NCI-H748 (cell line): ENCODE results near the gene NINJ1.

Experiments
- DNase-seq: peaks from one replicate; lab custom pipeline; 2025; ENCODE audit not compliant: unreplicated experiment; lab: John Stamatoyannopoulos, UW

NINJ1 gene

DNA sequence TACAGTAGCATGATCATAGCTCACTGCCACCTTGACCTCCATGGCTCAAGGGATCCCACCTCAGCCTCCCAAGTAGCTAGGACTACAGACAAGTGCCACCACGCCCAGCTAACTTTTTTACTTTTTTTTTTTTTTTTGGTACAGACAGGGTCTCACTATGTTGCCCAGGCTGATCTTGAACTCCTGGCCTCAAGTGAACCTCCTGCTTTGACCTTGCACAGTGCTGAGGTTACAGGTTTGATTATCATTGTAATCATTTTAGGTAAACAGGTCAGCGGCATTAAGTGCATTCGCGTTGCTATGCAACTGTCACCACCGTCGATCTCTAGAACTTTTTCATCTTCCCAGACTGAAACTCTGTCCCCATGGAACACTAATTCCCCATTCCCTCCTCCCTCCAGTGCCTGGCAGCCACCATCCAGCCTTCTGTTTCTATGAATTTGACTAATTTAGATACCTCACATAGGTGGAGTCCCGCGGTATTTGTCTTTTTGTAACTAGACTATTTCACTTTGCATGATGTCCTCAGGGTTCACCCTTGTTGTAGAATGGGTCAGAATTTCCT is 43.9 kb downstream of the NINJ1 start:
- DNase-seq, result no peak

DNA sequence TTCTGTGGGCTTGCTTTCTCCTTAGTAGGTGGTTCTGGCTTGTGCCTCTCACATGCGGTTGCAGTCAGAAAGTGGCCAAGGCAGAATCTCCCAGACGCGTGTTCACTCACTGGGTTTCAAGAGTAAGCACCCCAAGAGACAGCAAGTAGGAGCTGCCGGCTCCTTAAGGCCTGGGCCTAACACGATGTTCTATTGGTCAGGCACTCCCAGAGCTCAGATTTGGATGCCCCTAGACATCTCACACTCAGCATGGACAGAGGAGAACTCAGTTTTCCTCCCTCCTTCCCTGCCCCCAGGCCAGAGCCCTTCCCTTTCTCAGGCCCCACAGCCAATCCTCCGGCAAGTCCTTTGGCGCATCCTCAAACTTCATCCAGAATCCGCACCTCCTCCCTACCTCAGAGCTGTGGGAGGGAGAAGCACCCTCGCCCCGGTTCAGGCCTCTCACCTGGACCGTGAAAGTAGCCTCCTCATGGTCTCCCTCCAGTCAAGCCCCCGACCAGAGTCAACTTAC is 44.5 kb downstream of the NINJ1 start:
- no peak for DNase-seq

DNA sequence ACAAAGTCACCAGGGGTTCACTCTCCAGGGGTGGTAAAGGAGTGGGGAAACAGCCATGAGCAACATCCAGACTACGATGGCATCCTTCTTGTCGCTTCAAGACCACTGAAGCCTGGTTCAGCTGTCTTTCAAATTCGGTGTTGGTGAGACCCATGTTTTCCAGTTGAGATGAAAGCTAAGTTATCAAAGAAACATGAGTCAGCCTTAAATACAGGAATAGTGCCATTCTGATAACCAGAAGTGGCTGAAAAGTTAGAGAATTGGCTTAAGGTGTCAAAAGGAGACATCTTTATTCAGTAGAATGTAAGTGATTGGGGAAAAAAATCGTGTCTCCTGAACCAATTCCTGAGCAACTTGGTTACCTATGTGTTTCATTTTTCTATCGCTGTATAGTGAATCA is 45.0 kb downstream of the NINJ1 start:
- no peak for DNase-seq

DNA sequence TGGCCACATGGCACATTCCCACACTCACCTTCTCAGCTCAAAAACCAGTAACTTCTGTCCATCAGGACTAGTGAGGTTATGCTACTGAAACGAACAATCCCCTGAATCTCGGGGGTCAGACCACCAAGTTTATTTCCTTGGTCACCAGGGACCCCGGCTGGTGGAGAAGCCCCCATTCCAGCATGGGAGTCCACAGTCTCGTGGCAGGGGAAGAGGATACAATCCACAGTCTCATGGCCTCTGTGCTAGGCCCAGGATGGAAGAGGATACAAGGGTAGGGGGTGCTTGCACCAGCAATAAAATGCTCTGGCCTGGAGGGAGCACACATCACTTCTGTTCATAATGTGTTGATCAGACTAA is 45.4 kb downstream of the NINJ1 start:
- no peak for DNase-seq

DNA sequence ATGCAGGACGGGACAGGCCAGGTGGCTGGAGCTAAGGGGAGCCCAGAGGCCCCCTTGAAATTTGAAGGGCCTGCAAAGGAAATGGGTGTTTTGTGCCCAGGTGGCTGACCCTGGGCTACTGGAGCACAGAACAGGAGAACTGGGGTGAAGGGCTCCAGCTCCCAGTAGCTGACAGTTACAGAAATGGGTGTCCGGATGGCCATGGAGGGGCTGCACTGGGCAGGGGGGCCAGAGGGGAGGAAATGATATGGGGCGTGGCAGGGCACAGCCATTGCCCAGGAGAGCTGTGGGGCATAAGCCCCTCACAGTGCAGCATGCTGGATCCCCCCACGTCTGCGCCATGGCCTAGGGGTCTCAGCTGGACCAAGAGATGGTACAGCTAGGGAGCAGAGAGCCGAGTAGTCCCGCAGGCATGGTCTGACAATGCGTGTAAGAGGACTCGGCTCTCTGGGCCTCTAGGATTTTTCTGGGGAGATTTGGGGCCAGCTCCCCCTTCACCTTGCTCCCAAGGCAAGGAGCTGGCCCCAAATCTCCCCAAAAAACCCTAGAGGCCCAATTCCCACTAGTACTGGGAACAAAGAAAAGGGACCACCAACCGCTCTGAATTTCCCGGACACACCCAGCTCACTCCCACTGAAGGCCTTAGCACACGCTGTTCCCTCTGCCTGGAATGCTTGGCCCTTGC is 45.9 kb downstream of the NINJ1 start:
- DNase-seq, result no peak

DNA sequence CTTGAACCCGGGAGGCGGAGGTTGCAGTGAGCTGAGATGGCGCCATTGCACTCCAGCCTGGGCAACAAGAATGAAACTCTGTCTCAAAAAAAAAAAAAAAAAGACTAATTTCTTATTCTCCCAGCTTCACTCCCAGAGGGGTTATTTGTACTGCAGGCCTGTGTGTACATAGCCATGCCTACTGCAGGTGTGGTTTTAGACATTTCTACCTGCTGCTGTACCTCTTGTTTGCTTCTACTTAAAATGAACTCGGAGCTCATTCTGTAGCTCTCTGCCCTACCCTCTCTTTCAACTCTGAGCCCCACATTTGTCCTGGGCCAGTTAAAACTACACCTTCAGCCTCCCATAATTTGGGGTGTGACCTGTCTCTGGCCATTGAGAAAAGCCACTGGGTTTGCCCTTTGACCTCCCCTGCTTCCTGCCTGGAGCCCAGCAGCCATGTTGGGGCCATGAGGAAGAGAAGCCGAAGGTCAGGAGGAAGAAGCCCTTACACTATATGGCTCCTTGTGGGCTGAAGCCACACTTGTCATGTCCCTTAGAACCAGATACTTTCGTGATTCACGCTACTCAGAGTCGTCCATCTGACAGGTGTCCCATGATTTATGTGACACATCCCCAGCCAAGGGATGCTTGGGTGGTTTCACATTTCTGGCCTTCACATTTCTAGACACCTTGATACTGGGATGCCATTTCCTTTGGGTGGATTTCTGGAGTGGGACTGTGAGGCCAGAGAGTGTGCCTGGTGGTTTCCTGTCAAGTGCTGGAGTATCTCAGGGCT is 47.4 kb downstream of the NINJ1 start:
- DNase-seq, result no peak

DNA sequence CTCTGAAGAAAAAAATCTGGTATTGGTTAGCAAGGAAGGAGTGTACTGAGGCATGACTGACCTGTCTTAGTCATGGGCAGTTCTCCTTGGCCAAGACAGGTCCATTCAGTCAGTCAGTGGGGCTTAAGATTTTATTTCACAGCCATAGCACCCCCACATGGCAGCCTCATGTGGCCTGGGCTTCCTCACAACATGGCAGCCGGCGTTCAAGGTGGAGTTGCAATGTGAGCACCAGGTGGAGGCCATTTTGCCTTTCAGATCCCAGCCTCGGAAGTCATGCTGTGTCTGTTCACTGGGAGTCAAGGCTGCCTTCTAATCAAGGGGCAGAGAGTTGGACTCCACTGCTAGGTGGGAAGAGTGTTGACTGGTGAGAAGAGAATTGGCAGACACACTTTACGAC is 48.4 kb downstream of the NINJ1 start:
- no peak for DNase-seq

DNA sequence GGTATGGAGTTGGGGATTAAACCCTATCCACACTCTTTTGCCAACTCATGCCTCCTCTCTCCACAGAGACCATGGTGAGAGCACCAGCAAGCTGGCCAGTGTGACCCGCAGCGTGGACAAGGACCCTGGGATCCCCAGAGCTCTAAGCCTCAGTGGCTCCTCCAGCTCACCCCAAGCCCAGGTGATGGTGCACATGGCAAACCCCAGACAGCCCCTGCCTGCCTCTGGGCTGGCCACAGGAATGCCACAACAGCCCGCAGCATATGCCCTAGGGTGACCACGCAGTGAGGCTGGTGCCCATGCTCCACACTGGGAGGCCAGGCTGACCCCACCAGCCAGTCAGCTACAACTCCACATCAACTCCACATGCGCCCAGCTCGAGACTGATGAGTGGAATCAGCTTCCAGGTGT is 49.6 kb downstream of the NINJ1 start:
- no peak for DNase-seq

DNA sequence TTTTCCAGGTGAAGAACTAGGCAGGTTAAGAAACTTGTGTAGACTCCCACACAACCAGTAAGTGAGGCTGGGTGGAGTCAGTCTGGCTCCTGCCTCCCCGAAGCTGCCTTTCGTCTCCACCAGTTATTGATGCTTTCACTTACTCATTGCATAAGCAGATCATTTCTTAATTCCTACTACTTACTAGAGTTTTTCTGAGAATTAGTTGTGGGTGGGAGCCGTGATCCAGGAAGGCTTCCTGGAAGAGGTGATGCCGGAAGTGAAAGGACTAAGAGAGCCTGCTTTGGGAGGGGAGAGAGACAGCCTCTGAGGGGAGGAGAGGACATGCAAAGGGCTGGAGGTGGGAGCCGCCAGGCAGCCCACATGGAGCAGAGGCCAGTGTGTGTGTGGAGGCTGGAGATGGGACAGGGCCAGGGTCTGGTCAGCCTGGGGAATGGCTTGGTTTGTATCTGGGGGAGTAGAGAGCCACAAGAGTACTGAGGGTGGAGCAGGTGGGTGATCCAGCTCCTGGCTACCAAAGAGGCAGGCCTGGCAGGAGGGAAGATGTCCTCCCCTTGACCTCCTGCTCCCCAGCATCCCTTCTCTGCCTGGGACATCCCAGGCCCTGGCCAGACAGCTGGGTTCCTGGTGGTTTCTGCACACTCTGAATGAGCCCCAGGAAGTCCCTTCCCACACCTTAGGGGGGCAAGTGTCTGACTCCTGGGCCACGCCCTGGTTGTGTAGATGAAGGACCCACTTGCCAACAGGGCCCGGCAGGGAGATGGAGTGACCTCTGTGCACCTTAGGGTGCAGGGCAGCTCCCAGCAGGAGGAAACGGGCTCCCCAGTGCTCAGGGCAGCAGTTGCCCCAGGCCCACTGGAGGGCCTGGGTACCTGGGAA is 50.2 kb downstream of the NINJ1 start:
- no peak for DNase-seq

DNA sequence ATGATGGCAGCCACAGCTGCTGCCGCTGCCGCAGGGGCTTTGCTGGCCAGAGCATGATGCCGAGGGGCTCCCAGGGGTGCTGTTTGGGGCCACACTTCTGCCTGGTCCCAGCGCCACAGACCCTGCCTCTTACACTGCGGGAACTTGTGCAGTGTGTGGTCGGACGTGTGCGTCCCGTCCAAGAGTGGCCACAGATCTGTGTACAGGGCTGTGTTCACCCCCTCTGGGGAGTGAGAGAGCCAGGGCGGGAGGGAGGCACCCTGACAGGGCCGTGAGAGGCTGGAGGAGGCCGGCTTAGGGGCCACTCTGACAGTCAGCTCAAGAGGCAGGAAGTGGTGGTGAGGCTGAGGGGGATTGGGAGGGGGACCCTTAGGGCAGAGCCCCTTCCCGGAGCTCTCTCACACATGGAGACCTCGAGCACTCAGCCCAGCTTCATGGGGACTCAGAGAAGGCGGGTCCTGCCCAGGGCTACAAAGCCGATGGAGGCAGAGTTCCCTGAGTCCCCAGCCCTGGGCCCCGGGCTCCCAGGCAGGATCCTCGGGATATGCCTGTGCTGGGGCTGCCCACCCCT is 51.1 kb downstream of the NINJ1 start:
- no peak for DNase-seq

DNA sequence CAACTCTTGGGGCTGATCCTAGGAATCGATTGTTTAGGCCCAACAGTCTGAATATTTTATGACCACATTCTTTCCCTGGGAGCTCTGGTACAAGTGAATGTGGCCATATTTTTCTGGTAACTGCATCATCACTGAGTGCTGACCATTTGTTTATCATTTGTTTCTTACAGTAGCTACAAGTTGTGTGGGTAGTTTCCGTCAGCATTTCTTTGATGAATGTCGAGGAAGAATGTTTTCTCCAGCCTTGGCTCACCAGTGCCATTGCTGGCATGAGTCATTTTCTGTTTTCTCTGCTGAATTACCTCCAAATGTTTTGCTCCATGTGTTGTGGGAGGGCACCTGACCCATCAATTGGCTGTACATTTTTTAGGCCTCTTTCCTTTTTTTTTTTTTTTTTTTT is 52.1 kb downstream of the NINJ1 start:
- DNase-seq, result no peak

DNA sequence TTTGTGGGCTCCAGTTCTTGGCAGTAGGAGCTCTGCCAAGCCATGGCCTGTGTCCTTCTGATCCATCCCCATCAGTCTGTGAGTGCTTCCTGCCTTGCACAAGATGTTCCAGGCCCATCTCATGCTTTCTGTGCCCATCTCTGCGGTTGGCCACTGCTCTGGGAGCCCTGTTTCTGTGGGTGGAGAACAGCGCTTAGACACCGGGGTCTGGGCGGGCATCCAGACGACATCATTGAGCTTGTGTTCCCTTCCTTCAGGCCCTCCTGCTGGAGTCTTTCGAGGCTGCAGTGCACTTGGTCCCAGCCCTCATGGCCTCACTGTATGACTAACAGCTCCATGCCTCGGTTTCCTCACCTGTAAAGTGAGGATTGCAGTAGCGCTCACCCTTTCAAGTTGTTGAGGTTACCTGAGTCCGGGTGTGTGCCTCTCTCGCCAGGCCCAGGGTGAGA is 52.9 kb downstream of the NINJ1 start:
- no peak for DNase-seq

DNA sequence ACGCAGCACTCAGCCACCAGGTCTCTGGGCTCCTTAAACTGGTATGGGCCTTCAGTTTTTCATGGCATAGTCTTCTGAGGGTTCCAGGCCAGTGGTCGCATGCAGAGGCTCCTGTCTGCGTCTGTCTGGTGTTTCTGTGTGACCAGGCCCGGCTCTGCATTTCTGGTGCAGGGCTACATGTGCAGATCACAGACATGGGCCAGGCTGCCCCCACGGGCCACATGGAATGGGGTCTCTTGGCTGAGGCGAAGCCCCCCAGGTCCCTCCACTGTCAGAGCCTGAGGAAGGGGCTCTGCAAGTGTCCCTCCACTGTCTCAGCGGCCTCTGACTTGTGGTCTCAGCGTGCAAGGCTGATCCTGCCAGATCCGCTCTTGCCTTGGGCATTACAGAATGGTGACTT is 53.6 kb downstream of the NINJ1 start:
- DNase-seq, result no peak

DNA sequence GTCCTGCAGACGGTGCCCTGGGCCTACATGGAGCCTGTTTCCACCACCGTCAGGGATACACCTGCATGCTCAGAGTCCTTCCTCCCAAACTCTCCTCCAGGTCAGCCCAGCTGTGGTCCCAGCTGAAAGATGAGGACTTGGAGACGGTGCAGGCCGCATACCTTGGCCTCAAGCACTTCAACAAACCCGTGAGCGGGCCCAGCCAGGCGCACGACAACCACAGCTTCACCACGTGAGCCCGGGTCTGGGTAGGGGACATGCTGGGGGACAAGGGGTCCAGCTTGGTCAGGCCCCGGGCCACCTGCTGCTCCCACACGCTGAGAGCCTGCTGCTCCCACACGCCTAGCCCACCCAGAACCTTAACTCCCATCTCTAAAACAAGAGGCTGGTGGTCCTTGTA is 54.7 kb downstream of the NINJ1 start:
- no peak for DNase-seq

DNA sequence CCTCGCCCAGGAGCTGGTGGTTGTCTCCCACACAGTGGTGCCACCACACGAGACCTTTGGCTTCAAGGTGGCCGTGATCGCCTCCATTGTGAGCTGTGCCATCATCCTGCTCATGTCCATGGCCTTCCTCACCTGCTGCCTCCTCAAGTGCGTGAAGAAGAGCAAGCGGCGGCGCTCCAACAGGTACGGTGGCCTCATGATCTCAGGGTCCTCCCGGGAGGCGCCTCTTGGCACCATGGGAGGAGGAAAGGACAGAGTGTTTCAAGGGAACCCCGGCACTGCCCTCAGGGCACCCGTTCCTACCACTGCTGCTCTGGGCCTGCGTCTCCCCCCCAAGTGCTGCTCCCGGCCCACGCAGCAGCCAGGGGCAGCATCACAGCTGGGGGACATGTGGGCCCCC is 56.2 kb downstream of the NINJ1 start:
- DNase-seq, result no peak

DNA sequence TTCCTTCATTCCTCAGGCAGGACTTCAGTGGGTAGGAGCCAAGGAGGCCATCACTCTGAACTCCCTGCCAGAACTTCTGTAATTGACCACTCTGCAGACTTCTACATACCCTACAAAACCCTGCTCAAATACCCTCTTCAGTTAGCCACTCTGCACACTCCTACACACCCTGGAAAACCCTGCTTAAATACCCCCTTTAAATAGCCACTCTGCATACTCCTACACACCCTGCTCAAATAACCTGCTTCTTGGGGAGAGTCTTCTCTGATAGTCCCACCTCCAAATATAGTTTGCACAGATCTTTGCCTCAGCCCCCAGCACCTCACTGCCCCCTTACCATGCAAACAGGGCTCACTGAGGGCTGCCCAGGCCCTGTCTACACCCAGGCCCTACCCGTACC is 56.7 kb downstream of the NINJ1 start:
- no peak for DNase-seq

DNA sequence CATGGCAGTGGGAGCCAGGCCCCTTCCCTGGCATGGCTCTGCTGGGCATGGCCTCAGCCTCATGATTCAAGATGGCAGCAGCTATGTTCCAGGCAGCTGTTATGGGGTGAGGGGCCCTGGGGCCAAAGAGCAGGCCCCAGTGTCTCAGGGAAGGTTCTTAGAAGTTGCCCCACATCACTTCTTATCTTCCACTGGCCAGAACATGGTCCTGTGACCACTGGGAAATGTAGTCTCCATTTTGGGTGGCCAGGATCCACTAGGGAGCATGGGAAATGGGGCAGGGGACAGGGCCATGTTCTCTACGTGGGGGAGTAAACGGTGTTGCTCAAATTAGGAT is 57.3 kb downstream of the NINJ1 start:
- DNase-seq, result no peak

DNA sequence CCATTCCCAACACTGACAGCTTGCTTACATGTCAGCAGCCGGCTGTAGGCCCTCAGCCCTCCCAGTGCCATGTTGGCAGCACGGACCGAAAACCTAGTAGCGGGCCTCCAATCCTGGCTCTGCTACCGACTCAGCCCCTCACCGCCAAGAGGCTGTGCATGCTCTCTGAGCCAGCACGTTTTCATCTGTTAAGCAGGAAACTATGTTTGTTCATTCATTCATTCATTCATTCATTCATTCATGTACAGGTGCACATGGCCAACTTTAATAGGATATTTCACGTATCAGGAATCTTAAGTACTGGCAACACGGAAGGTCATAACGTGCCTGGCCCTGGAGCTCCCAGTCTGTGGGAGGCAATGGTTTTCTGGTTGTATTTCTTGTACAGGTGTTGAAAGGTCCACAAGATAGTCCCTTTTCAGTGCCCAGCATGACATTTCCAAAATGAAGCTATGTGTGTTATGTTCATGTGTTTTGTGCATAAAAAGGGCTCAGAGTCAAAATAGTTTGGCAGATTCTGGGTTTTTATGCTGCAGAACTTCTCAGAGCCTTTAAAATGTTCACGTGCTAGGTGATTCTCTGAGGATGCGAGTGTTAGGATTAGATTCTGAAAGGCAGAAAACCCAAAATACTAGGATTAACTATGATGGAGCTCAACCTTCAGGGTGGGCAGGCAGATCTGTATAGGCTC is 57.8 kb downstream of the NINJ1 start:
- no peak for DNase-seq

DNA sequence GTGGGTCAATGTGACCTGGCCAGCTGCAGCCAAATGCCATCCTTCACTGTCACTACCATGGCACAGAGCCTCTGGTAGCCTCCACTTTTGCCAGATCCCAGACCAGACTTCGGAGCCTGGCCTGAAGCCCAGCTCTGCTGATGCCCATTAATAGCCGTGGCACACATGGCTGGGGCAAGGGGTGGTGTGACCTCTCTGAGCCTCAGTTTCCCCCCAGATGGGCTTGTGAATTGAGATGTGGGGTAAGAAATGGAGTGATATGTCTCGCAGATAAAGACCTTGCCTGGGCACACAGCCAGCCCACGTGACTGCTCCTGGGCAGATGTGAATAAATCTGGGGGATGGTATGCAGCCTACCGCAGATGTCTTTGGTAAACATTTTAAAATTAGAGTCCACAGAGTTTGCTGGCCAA is 61.7 kb downstream of the NINJ1 start:
- peak; percentile 17 for DNase-seq
